Subcutaneous adipose tissue (tissue), 4 donors: ENCODE data around the gene MSGN1. TPM values are rescaled to one million over a fixed set of nuclear protein-coding genes. Genes with fewer than 3 reads are reported as not detected.

Source experiments
- CTCF ChIP-seq: fragments of 450-650 bp; IDR thresholded peaks from one replicate; pipeline ENCODE4 v1.5.1; 2016; ENCODE audit warnings: low read depth, mild to moderate bottlenecking, control low read depth, antibody characterized with exemption, moderate library complexity
- total RNA-seq, 4 donors: library from RNA; depleted of rRNA; stranded (reverse); fragments of >200 nt; gene quantifications; one replicate each; pipeline ENCODE4 v1.1.0, GENCODE V29; 2016

MSGN1 gene
- total RNA-seq, 4 donors from 2014 or later, result not detected

GRCh38 chr2:17830053-17831034 is 14.1 kb downstream of the MSGN1 start:
- TF ChIP-seq CTCF, result no peak

GRCh38 chr2:17835516-17835915 is 19.3 kb downstream of the MSGN1 start:
- TF ChIP-seq CTCF, result no peak

- no peak for TF ChIP-seq CTCF
Measured at GRCh38 chr2:17839959-17840358, 23.7 kb downstream of the MSGN1 start.

GRCh38 chr2:17843457-17843856 is 27.2 kb downstream of the MSGN1 start:
- no peak for TF ChIP-seq CTCF

GRCh38 chr2:17845806-17846205 is 29.5 kb downstream of the MSGN1 start:
- TF ChIP-seq CTCF, result no peak

GRCh38 chr2:17846676-17847075 is 30.4 kb downstream of the MSGN1 start:
- TF ChIP-seq CTCF, result no peak

- TF ChIP-seq CTCF, result no peak
Measured at GRCh38 chr2:17847236-17847635, 31.0 kb downstream of the MSGN1 start.
